Caco-2 (cell line): ENCODE measurements around the gene CLDN7. TPM values are rescaled to one million over a fixed set of nuclear protein-coding genes. Genes with fewer than 3 reads are reported as not detected.

ENCODE experiments used
- BruUV-seq: library from RNA; stranded (reverse); fragments of 400-500 nt; replicated peaks from 2 replicates; lab custom pipeline; 2021; lab: Mats Ljungman, UMichigan
- CTCF ChIA-PET: fragments of 300-600 bp; sonication (Branson Sonifier 250); formaldehyde crosslinking; loops from one replicate; lab custom pipeline; 2022; ENCODE audit warnings: antibody characterized with exemption; lab: Charles Lee
- POLR2A ChIA-PET: fragments of 300-600 bp; sonication (Branson Sonifier 250); formaldehyde crosslinking; loops from one replicate; lab custom pipeline; 2022; ENCODE audit warnings: antibody characterized with exemption; lab: Charles Lee
- DNase-seq, 2 experiments: peaks; one replicate each; pipeline versions ENCODE4 v3.0.0 to v3.0.0-alpha.2; 2020 to 2022
- H3K27me3 ChIP-seq: replicated peaks from 2 replicates; pipeline ENCODE4 v1.6.0; 2011; ENCODE audit warnings: low read length; ENCODE audit not compliant: control insufficient read depth, insufficient read depth
- H3K36me3 ChIP-seq: 2 replicates; pipeline ENCODE4 v1.5.1; 2011; ENCODE audit warnings: low read length; ENCODE audit not compliant: control insufficient read depth, insufficient read depth
- H3K4me1 ChIP-seq: fragments of 250-450 bp; sonication (Bioruptor Pico); 2 replicates; pipeline ENCODE4 v1.5.1; 2020; ENCODE audit warnings: mild to moderate bottlenecking
- H3K4me3 ChIP-seq: 2 replicates; pipeline ENCODE4 v1.5.1; 2011; ENCODE audit warnings: low read depth, mild to moderate bottlenecking, control low read depth, low read length
- H3K9me3 ChIP-seq: fragments of 250-450 bp; sonication (Bioruptor Pico); 2 replicates; pipeline ENCODE4 v1.5.1; 2020; ENCODE audit warnings: mild to moderate bottlenecking, moderate library complexity
- H3K27ac Mint-ChIP-seq: one replicate; pipeline ENCODE4 v1.8.0; 2022; ENCODE audit warnings: mixed read lengths; ENCODE audit not compliant: unreplicated experiment
- H3K27me3 Mint-ChIP-seq: one replicate; pipeline ENCODE4 v1.8.0; 2022; ENCODE audit warnings: mixed read lengths; ENCODE audit not compliant: insufficient read depth, unreplicated experiment
- H3K36me3 Mint-ChIP-seq: one replicate; pipeline ENCODE4 v1.8.0; 2022; ENCODE audit warnings: mild to moderate bottlenecking, mixed read lengths; ENCODE audit not compliant: insufficient read depth, unreplicated experiment
- H3K4me1 Mint-ChIP-seq: one replicate; pipeline ENCODE4 v1.8.0; 2022; ENCODE audit warnings: low read depth, mixed read lengths; ENCODE audit not compliant: unreplicated experiment
- H3K4me3 Mint-ChIP-seq: one replicate; pipeline ENCODE4 v1.8.0; 2022; ENCODE audit warnings: mild to moderate bottlenecking, moderate library complexity, mixed read lengths; ENCODE audit not compliant: unreplicated experiment
- H3K9me3 Mint-ChIP-seq: one replicate; pipeline ENCODE4 v1.8.0; 2022; ENCODE audit warnings: mixed read lengths; ENCODE audit not compliant: unreplicated experiment
- intact Hi-C: fragments of 100-400 bp; cut with micrococcal nuclease; formaldehyde crosslinking; loops from one replicate; pipeline ENCODE4 v1.10.0; 2022; ENCODE audit not compliant: unreplicated experiment
- microRNA-seq: library from miRNA; unstranded; fragments of <30 nt; microRNA quantifications from one replicate; pipeline ENCODE4 v1.2.0, GENCODE V29; 2022
- total RNA-seq: library from RNA; stranded (reverse); gene quantifications from 2 replicates; pipeline ENCODE4 v1.2.3, GENCODE V29; 2022
- TF ChIP-seq, protein P1 (sequence below), 2 experiments: fragments of 200-600 bp in 1 of 2; IDR thresholded peaks; 1 replicate in 1 of 2; 2 replicates in 1 of 2; pipeline versions ENCODE4 v1.5.1 to v1.8.0; 2011 to 2022; ENCODE audit warnings: antibody characterized with exemption in 1 of 2, control low read depth in 1 of 2, inconsistent platforms in 1 of 2, low read depth in 1 of 2, low read length in 1 of 2, mild to moderate bottlenecking in 1 of 2, moderate library complexity in 1 of 2; ENCODE audit not compliant: insufficient read depth in 1 of 2, severe bottlenecking in 1 of 2, unreplicated experiment in 1 of 2

The CLDN7 gene
- total RNA-seq, 1 experiment from 2014 or later: 111 TPM

DNA sequence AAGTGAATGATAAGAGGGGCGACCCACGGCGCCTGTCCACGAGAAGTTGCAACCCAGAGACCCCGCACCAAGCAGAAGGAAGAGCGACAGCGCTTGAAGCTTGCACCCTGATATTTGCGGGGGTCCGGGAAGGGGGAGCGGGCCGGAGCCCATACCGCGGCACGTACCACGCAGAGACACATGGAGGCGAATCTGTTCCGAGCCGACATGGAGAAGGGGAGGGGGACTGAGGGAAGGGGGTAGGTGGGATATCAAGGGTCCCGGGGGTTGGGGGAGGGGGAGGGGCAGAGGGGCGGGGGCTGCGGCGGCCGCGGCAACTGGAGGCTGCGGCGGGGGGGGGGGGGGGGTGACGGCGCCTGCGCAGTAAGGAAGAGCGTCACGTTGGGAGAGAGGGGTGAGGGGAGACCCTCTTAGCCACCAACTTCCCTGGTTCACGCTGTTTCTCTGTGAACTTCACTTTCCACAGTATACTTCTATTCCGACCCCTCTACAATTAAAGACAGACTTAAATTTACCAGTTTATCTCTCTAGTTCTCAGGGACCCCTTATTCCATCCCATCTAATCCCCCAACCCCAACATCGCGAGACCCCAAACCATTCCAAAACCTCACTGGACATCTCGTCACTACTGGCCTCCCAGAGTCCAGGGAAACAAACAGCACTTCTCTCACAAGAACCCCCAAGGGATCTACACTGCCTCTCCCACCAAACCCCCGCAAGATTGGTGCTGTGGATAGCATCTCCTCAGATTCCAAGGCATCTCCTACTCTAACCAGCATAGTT is 50.6 kb downstream of the CLDN7 start:
- ChIA-PET CTCF (no interaction called here), POLR2A (no interaction called here)
- TF ChIP-seq, protein P1, sequence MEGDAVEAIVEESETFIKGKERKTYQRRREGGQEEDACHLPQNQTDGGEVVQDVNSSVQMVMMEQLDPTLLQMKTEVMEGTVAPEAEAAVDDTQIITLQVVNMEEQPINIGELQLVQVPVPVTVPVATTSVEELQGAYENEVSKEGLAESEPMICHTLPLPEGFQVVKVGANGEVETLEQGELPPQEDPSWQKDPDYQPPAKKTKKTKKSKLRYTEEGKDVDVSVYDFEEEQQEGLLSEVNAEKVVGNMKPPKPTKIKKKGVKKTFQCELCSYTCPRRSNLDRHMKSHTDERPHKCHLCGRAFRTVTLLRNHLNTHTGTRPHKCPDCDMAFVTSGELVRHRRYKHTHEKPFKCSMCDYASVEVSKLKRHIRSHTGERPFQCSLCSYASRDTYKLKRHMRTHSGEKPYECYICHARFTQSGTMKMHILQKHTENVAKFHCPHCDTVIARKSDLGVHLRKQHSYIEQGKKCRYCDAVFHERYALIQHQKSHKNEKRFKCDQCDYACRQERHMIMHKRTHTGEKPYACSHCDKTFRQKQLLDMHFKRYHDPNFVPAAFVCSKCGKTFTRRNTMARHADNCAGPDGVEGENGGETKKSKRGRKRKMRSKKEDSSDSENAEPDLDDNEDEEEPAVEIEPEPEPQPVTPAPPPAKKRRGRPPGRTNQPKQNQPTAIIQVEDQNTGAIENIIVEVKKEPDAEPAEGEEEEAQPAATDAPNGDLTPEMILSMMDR (IDR thresholded peaks at IDR 0.05; ENCODE audit: insufficient read depth in 1 of 2, low read depth in 1 of 2, low read length in 1 of 2, severe bottlenecking in 1 of 2, unreplicated experiment in 1 of 2): no peak
- no TSS peak for BruUV-seq
- H3K36me3 ChIP-seq: no peaks in the 10 kb centered on the region
- Mint-ChIP-seq H3K9me3 (no peaks in the 10 kb centered on the region), H3K27ac (no peak overlapping the region), H3K36me3 (peaks cover 23% of the 10 kb centered on the region), H3K4me3 (no peak overlapping the region), H3K27me3 (no peaks in the 10 kb centered on the region), H3K4me1 (no peaks in the 10 kb centered on the region)
- intact Hi-C loops: no loop called here
- H3K9me3 ChIP-seq: no peaks in the 10 kb centered on the region
- no peak for DNase-seq
- H3K4me1 ChIP-seq: peaks cover 4% of the 10 kb centered on the region; the same call in 1 of the 2 replicates
- no peaks in the 10 kb centered on the region for H3K27me3 ChIP-seq
- no peak overlapping the region for H3K4me3 ChIP-seq

Small RNA genes within 50 kb of the gene (microRNA-seq; reads per million reads assigned to microRNA genes)
- gene MIR324: 1,367 reads per million, percentile 90 among the genes with 10 or more reads in this experiment

Other genes with a start within 250 kb of the CLDN7 start
- 61.9 and 63.0 TPM in 2 replicates for gene RNASEK, start 249.9 kb downstream of the CLDN7 start, total RNA-seq
- gene BCL6B, start 239.4 kb downstream of the CLDN7 start, total RNA-seq: not detected in 2 replicates
- 7.1 and 8.7 TPM in 2 replicates for gene SLC16A13, start 226.5 kb downstream of the CLDN7 start, total RNA-seq
- gene SLC16A11, start 218.4 kb downstream of the CLDN7 start, total RNA-seq: 0.35 and 0.43 TPM in 2 replicates
- gene CLEC10A, start 182.2 kb downstream of the CLDN7 start, total RNA-seq: not detected in 2 replicates
- gene ASGR2, start 147.7 kb downstream of the CLDN7 start, total RNA-seq: 12.8 and 14.3 TPM in 2 replicates
- 8.3 and 9.2 TPM in 2 replicates for gene ASGR1, start 83.1 kb downstream of the CLDN7 start, total RNA-seq
- 0.98 and 1.8 TPM in 2 replicates for gene DLG4, start 42.6 kb downstream of the CLDN7 start, total RNA-seq
- gene ACADVL, start 42.5 kb downstream of the CLDN7 start, total RNA-seq: 133 and 164 TPM in 2 replicates
- 38.3 and 41.3 TPM in 2 replicates for gene DVL2, start 28.0 kb downstream of the CLDN7 start, total RNA-seq
- gene PHF23, start 23.0 kb downstream of the CLDN7 start, total RNA-seq: 20.5 and 20.6 TPM in 2 replicates
- 129 and 140 TPM in 2 replicates for gene GABARAP, start 20.0 kb downstream of the CLDN7 start, total RNA-seq
- 68.6 and 71.1 TPM in 2 replicates for gene CTDNEP1, start 10.7 kb downstream of the CLDN7 start, total RNA-seq
- gene ELP5, start 10.3 kb downstream of the CLDN7 start, total RNA-seq: 43.2 and 43.3 TPM in 2 replicates
- gene SLC2A4, start 19.2 kb upstream of the CLDN7 start, total RNA-seq: 0.35 and 0.88 TPM in 2 replicates
- 21.1 and 27.6 TPM in 2 replicates for gene YBX2, start 32.2 kb upstream of the CLDN7 start, total RNA-seq
- 345 and 388 TPM in 2 replicates for gene EIF5A, start 45.1 kb upstream of the CLDN7 start, total RNA-seq
- gene GPS2, start 52.9 kb upstream of the CLDN7 start, total RNA-seq: 36.0 and 39.2 TPM in 2 replicates
- gene NEURL4, start 66.9 kb upstream of the CLDN7 start, total RNA-seq: 29.5 and 31.1 TPM in 2 replicates
- 1.6 TPM in 1 of 2 replicates, not detected in the other for gene ACAP1, start 74.1 kb upstream of the CLDN7 start, total RNA-seq
- 5.1 and 5.4 TPM in 2 replicates for gene KCTD11, start 89.7 kb upstream of the CLDN7 start, total RNA-seq
- gene TMEM95, start 92.7 kb upstream of the CLDN7 start, total RNA-seq: not detected in 2 replicates
- gene TNK1, start 118.6 kb upstream of the CLDN7 start, total RNA-seq: 6.1 and 6.4 TPM in 2 replicates
- 12.7 and 14.5 TPM in 2 replicates for gene PLSCR3, start 132.0 kb upstream of the CLDN7 start, total RNA-seq
- gene TMEM256, start 141.6 kb upstream of the CLDN7 start, total RNA-seq: 40.2 and 41.3 TPM in 2 replicates
- gene NLGN2, start 145.4 kb upstream of the CLDN7 start, total RNA-seq: 12.6 and 16.1 TPM in 2 replicates
- 0.52 TPM in 1 of 2 replicates, not detected in the other for gene SPEM1, start 157.8 kb upstream of the CLDN7 start, total RNA-seq
- gene SPEM2, start 163.1 kb upstream of the CLDN7 start, total RNA-seq: not detected in 2 replicates
- not detected in 2 replicates for gene SPEM3, start 166.4 kb upstream of the CLDN7 start, total RNA-seq
- 2.9 and 3.7 TPM in 2 replicates for gene TMEM102, start 173.0 kb upstream of the CLDN7 start, total RNA-seq
- gene FGF11, start 177.0 kb upstream of the CLDN7 start, total RNA-seq: 0.91 and 1.3 TPM in 2 replicates
- 1.7 and 2.6 TPM in 2 replicates for gene CHRNB1, start 182.6 kb upstream of the CLDN7 start, total RNA-seq
- gene ZBTB4, start 217.2 kb upstream of the CLDN7 start, total RNA-seq: 15.5 and 16.5 TPM in 2 replicates
- not detected in 2 replicates for gene SLC35G6, start 219.0 kb upstream of the CLDN7 start, total RNA-seq
- gene POLR2A, start 221.9 kb upstream of the CLDN7 start, total RNA-seq: 69.8 and 72.1 TPM in 2 replicates